GM19372 (cell line): Measurements from ENCODE around the gene INPP5A.

ENCODE experiments used
- ATAC-seq: cut with Tn5 transposase; IDR thresholded peaks from one replicate; pipeline ENCODE4 v1.9.1; 2021; ENCODE audit warnings: mild to moderate bottlenecking, low read depth, moderate library complexity; ENCODE audit not compliant: unreplicated experiment

Gene INPP5A

DNA sequence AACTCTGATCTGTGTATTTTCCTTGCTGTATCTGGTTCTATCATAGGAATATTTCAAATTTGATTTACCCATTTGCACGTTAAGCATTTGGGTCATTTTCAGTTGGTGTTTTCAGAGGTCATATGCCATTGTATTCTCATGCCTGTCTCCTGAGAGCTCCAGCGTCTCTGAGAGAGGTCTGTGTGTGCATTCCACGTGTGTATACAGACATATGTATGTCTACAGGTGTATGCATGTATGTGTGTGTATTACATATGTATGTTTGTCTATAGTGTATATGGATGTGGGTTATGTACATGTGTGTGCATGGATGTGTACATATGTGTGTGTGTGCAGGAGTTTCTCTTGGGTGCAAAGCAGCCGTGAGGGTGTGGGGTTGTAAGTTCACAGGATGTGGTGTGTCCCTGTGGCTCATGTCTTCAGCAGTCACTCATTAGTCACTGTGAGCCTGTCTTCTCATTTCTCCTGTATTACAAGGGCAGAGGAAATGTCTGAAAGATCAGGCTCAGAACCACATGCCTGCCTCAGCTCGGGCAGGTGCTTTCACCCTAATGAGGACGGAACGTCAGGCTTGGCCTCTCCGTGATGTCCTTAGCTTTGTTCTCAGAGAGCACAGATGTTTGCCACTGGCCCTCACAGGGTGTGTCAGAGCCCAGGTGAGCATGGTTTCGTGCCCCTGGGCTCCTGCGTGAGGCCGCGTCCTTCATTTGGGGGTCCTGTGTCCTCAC is 146.7 kb downstream of the INPP5A start:
- ATAC-seq: no peak

DNA sequence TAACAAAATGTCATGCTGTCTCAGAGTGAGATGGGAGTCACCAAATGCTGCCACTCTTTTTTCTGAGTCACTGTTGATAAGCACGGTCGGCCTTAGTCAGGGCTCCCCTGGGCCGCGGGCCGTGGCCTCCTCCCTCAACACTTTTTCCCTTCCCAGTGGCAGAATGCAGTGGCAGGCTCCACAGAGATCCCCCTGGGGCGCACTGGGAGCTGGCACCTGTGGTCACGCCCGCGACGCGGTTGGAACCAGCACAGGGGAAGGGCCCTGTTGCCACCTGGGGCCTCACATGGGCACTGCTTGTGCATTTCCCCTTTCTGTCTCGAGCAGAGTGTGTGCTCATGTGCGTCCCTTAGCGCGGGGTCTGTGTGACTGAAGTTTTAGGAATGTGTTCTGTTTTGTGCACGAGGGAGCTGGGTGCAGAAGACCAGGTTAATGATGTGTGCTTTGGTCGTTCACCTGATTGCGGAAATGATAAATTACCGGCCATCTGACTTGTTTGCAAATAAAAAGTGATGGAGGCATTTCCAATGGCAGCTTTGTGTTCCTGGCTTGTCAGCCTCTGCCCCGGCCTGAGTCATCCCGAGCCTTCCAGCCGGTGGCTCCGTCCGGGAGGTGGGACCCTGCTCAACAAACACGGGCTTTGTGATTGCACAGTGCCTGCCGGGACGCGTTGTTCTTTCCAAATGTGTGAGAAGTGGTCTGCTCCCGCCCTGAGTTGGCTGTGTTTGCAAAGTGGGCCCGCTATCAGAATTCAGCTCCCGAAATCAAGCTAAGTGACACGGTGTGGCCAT is 147.7 kb downstream of the INPP5A start:
- ATAC-seq: no peak

DNA sequence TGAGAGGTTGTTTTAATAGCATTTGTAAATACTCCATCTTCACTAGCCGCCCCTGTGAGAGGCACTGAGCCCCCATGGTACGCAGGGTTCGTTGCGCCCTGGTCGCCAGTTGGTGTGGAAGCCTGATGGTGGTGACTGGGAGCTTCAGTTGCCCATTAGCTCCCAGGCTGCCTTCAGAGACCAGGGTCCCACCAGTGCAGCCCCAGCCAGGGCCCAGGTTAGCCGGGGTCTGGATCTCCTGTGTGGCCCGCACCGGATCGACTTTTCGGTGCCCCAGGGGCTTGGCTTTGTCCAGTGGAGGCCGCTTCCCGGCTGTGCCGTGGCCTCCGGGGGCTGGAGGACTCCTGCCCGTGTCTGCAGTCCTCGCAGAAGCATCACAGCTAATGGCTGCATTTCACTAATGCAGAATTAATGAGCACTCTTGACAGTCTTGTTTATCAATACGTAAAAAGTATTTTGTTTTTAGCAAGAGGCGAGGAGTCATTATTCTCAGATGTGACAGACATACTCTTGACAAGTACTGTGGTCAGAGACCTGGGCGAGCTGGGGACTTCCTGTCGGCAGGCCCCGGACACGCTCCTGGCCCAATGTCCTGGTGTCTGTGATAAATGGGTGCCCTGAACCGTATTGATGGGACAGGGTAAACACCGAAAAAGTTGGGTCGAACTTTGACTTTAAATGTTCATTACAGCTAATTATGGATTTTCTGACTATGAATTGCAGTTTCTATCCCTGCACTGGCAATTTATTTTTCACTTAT is 148.5 kb downstream of the INPP5A start:
- no peak for ATAC-seq

DNA sequence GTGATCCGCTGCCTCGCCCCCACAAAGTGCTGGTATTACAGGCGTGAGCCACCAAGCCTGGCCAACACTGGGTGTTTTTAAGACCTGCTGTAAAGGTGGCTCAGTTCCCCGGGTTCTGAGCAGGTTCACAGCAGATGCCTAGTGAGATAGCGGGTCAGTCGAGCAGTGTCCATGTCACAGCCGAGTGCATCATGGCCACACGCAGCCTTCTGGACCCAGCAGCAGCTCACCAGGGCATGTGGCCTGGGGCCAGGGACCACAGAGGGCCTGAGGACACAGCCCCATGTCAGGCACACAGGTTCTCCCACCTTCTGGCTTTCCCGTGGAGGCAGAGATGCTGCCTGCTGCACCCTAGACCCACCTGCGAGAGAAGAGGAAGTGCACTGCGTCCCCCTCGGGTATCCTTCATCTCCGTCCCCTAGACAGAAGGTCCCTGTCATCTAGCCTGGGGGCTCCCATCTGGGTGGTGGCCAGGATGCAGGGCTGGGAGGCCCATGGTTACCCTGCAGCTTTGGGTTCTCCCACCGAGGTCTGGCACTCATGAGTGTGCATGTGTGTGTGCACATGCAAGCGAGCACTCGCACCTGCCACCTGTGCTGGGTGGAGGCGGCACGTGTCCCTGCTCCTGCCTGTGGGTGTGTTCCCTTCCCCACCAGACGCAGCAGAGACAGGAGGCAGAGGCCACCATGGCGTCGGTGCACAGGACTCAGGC is 149.8 kb downstream of the INPP5A start:
- ATAC-seq: no peak

DNA sequence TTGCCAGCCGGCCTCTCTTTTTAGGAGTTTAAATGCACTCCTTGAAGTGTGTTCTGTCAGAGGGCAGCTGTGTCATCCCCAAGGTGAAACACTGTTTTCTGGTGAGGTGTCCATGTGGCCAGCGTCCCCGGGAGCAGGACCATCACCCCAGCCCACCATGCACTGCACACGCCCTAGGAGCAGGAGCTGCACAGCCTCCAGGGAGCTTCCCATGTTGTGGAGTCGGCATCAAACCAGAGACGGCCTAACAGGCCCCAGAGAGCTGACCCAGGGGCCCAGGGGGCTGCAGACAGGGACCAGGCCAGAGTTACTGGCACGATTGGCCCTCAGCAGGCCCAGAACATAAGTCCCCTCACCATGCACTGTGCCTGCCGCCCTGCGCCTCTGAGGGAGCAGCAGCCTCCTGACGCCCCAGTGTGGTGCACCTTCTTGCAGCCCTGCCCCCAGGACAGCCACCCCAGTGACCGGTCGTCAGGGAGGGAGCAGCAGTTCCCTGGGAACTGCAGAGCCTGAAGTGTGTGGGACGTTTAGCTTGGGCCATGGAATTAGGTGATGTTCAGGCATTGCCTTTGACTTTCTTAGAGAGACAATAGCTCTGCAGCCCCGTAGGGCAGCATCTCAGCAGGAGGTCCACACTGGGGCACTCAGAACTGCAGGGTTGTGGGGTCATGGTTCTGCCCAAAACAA is 150.4 kb downstream of the INPP5A start:
- ATAC-seq: no peak

DNA sequence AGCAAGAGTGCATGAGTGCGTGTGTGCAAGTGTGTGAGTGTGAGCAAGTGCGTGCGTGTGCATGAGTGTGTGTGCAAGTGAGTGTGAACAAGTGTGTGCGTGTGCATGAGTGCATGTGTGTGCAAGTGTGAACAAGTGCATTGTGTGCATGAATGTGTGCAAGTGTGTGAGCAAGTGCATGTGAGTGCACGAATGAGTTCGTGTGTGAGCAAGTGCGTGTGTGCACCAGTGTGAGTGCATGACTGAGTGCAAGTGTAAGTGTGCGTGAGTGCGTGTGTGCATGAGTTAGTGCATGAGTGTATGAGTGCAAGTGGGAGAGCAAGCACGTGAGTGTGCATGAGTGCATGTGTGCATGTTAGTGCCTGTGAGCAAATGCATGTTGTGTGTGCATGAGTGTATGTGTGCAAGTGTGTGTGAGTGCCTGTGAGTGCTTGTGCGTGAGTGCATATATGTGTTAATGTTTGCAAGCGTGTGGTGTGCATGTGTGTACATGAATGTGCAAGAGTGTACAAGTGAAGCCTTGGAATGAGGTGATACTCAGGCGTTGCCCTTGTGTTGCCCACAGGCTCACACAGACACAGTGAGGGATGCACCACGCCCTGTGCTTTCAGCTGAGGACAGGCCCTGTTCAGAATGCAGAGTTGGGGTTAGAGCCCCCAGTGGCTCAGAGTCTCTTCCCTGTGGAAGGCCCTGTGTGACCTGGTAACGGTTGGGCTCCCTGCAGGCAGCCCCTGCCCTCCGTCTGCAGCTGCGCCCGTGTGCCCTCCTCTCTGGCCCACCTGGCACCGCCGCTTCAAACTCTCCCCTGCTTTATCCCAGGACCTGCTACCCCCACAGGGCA is 151.2 kb downstream of the INPP5A start:
- ATAC-seq: no peak

DNA sequence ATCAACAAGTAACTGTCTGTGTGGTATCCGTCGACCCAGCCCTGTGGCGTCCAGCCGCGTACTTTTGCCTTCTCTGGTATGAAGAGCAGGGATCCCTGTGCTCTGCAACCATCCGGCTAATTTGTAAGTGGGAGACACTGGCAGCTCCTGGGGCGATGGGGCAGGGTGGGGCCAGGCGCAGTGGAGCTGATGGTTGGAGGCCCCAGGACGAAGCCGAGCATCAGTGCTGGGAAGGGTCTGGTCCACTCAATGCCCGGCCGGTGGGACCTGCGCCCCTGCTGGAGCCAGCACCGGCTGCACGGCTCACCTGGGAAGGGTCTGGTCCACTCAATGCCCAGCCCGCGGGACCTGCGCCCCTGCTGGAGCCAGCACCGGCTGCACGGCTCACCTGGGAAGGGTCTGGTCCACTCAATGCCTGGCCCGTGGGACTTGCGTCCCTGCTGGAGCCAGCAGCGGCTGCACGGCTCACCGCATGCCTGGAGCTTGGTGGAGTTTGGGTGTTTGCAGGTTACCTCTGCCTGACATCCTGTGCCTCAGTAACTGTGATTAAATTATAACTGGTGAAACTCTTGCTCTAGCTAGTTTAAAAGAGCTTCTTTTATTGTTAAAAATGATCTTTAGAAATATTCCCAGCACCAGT is 152.3 kb downstream of the INPP5A start:
- no peak for ATAC-seq

DNA sequence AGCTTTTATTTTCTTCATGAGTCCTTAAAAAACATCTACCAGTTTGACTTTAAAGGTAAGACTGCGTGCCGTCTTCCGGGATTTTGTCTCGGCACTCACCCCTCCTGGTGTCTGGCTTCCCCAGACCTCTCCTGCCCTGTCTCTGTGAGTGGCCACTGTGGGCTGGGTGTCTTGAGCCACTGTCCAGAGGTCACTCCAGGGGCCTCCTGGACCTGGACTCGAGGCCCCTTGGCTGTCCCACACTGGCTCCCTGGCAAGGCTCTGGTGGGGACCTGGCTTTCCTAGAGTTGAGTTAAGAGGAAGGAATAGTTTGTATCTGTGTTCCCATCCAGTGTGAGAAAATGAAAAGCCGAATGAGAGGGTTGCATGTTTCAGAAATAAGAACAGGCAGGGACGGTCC is 152.8 kb downstream of the INPP5A start:
- ATAC-seq: no peak

DNA sequence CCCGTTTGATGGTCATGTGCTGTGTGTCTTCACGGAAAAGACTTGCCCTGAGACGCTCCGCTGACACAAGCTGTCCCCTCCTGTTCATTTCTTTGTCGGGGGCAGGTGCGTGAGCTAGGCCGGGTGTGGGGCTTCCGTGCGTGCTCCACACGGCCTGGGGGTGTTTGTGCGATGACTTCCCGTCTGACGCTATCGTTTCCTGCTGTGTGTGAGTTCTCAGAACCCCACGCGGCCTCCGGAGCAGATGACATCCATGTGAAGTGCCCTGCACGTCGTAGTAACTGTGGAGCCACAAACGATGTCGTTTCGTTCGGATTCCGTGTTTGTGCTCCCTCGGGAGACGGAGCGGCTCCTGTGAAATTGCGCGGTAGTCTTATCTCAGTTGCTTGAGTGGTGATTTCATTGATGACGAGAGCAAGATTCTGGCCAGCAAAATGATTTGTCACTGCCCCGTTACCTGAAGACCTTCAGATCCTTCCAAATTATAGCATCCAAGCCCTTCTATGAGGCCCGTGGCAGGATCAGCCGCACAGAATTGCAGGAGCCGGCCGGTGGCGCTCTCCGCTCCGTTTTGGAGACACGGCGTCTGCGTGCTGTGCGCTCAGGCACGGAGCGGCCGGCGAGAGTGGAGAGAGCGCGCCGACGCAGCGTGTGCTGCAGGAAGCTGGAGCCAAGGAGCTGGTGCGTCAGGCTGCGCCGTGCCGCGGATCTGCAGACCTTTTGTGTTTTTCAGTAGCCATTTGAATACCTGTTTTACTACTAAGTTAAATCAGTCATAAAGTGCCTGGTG is 153.4 kb downstream of the INPP5A start:
- no peak for ATAC-seq

DNA sequence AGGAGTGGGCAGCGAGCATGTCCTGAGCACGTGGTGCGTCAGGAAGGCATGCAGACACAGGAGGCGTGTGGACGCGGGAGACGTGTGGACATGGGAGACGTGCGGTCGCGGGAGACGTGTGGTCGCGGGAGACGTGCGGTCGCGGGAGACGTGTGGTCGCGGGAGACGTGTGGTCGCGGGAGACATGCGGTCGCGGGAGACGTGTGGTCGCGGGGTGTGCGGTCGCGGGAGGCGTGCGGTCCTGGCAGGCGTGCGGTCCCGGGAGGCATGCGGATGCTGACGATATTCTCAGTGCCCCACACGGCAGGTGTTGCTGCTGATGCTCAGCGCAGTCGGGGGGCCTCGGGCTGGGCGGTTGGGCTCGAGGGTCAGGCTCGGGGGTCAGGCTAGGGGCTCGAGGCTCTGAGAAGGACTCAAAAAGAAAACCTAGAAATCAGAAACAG is 154.1 kb downstream of the INPP5A start:
- no peak for ATAC-seq

DNA sequence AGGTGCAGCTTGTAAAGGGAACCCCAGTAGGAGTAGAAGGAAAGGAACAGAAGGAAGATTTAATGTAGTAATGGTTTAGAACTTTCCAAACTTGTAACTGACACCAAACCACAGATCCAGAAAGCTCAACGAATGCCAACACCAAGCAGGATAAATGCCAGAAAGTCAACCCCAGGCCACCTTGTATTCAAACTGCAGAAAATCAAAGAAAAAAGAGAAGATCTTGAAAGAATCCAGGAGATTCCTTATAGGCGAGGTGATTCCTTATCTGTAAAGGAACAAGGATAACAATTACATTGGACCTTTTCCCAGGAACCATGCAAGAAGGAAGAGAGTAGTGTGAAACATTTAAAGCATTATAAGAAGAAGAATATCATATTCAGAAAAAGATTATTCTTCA is 154.7 kb downstream of the INPP5A start:
- ATAC-seq: no peak

DNA sequence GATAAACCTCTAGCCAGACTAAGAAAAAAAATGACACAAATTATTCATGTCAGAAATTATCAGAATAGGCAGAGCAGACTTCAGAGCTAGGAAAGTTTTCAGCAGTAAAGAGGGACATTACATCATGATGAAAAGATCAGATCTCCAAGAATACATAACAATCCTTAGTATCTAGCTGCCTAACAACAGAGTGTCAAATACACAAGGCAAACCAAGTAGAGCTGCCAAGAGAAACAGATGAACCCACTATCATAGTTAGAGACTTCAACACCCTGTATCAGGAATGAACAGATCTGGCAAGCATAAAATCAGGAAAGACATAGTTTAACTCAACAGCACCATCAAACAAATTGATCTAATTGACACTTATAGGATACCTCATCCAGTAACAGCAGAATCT is 156.1 kb downstream of the INPP5A start:
- ATAC-seq: no peak

DNA sequence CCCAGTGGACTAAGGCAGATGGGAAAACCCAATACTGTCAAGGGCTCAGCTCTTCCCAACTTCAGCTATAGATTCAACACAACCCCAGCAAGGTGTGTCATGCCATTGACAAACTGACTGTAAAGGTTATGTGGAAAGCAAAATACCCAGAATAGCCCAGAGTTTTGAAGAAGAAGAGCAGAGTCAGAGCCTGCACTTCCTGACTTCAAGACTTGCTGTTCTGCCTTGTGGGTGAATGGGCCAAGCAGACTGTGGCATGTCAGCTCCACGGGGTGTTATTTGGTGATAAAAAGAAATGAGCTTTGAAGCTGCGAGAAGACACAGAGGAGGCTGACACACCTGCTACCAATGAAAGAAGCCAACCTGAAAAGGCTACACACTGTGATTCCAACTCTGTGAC is 158.6 kb downstream of the INPP5A start:
- no peak for ATAC-seq

DNA sequence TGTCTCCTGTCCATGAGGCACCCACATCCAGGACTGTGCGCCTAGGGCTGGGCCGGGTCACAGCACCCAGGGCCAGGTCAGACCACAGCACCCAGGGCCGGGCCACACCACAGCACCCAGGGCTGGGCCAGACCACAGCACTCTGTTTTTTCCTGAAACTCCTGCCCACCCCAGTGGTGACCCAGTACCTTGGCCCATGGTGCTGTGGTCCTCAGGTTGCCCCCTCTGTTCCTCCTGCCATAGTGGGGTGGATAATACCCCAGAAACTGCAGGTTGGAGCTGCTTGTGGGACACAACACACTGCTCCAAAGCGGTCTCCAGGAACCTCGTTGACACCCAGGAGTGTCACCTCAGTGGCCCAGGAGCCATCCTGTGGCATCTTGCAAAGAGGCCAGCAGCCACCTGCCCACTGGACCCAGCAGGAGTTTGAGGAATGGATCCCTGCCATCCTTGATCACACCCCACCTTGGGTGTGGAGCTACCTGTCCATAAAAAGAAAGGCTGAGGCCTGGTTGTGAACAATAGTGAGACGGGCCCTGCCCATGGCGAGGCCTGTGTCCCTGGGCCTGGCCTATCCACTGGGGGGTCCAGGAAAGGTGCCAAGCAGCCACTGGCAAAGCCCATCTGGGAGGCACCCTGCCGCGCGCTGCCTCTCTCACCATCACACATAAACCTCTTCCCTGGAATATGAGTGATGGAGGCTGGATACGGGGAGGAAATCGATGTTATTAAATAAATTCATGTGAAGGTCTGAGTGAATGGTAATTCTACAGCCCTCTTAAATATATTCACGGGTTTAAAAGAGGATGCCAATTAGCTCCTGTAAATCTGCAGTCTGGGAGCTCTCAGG is 159.4 kb downstream of the INPP5A start:
- ATAC-seq: no peak

DNA sequence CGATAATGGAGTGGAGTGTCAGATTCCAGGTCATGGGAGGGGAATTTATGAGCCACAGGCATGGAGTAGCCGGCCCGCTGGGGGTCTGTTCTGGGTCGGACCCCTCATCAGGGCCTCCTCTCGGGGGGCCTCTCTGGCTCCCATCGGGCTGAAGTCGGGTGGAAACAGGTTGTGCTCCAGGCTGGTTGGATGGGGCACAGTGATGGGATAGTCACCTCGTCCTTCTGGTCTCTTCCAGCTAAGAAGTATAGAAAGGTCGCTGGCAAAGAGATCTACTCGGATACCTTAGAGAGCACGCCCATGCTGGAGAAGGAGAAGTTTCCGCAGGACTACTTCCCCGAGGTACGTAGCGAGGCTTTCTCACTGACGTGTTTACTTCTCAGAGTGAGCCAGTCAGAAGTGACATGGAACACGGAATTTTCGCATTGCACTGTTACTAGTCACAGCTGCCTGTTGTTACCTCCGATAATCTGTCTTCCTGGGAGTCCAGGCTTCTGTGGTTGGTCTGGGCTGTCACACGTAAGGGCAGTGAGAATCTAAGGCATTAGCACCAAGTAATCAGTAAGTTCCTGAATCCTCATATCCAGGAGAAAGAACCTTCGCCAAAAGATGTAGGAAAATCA is 160.1 kb downstream of the INPP5A start:
- ATAC-seq: no peak

DNA sequence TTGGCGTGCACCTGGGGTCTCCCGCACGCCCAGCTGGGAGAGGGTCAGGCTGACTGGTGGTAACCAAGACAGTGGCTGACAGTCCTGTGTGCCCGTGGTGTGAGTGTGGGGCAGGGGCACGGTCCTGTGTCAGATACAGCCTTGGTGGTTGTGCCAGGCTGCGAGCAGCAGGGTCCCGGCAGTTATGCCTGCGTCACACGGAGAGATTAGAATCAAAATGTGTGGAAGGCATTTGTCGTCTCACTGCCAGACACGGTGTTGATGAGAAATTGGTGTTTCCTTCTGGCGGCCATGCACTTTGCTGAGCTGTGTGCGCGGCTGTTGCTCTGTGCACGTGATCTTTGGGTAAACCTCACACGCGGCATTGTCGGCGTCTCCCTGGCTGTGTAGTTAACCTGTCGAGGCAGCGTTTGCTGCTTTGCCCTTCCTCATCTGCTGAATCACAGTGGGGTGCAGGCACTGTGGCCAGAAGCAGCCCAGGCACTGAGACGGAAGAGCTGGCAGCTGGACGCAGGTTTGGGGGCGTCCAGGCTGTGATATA is 160.7 kb downstream of the INPP5A start:
- ATAC-seq: no peak
